Endothelial cell of umbilical vein (primary cell): Measurements from ENCODE around the gene PARD3B.

ENCODE experiments used
- CTCF ChIP-seq, 2 donors: IDR thresholded peaks; 1 replicate in 1 of 2; 2 replicates in 1 of 2; pipeline ENCODE4 v1.5.1; 2011; ENCODE audit warnings: low read length in 2 of 2, mild to moderate bottlenecking in 2 of 2, moderate library complexity in 2 of 2, control low read depth in 1 of 2, inconsistent platforms in 1 of 2, low read depth in 1 of 2; ENCODE audit not compliant: insufficient read depth in 1 of 2; ENCODE audit errors: extremely low read depth in 1 of 2
- EZH2 ChIP-seq: IDR thresholded peaks from 2 replicates; pipeline ENCODE4 v1.6.1; 2012; ENCODE audit warnings: borderline replicate concordance, low read depth, mild to moderate bottlenecking, moderate library complexity, low read length, inconsistent platforms; ENCODE audit not compliant: severe bottlenecking
- FOS ChIP-seq: IDR thresholded peaks from 2 replicates; pipeline ENCODE4 v1.6.1; 2011; ENCODE audit warnings: mild to moderate bottlenecking, low read length, moderate library complexity, borderline replicate concordance; ENCODE audit not compliant: insufficient read depth
- POLR2A ChIP-seq: IDR thresholded peaks from 2 replicates; pipeline ENCODE4 v1.6.1; 2012; ENCODE audit warnings: low read depth, mild to moderate bottlenecking, control low read depth, low read length
- POLR2AphosphoS5 ChIP-seq: IDR thresholded peaks from 2 replicates; pipeline ENCODE4 v1.6.1; 2012; ENCODE audit warnings: low read depth, mild to moderate bottlenecking, control low read depth, low read length, moderate library complexity; ENCODE audit not compliant: insufficient read depth
- TF ChIP-seq, protein P1 (sequence below): IDR thresholded peaks from 2 replicates; pipeline ENCODE4 v1.6.1; 2011; ENCODE audit not compliant: insufficient read depth, insufficient read length

DNA sequence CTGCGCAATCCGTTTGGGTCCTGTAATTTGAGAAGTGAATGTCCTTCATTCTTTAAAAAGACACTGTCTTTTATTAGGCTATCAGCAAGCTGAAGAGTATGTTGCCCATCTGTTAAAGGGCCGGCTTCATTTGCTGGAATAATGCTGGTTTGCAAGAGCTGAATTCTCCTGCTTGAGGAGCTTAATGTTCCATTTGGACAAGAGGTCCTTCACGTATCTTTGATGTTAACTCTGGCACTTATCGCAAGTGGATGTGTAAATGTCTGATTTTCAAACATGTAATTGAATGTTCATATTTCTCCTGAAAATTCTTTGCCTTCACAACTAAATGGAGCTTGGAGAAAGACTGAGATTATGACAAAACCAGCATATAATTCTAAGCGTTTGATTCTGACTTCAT lies 856.2 kb downstream of the PARD3B start:
- TF ChIP-seq CTCF (IDR thresholded peaks at IDR 0.05; ENCODE audit: extremely low read depth in 1 of 2, insufficient read depth in 1 of 2, low read depth in 1 of 2, low read length in 2 of 2) (no peak), POLR2AphosphoS5 (no peak), POLR2A (no peak), FOS (no peak), EZH2 (no peak)
- TF ChIP-seq, protein P1, sequence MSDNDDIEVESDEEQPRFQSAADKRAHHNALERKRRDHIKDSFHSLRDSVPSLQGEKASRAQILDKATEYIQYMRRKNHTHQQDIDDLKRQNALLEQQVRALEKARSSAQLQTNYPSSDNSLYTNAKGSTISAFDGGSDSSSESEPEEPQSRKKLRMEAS, result no peak
